SU-DHL-6 (cell line): ENCODE results near the gene C2orf81.

ENCODE experiments used
- H2AFZ ChIP-seq: fragments of 200-600 bp; sonication (generic); 2 replicates; pipeline ENCODE4 v1.6.1; 2014; ENCODE audit warnings: low read depth, mild to moderate bottlenecking, moderate library complexity, mixed read lengths, antibody characterized with exemption, low read length; ENCODE audit not compliant: severe bottlenecking
- H3F3A ChIP-seq: fragments of 200-600 bp; shearing (Covaris generic); 2 replicates; pipeline ENCODE4 v1.6.0; 2016; ENCODE audit warnings: antibody characterized with exemption, mild to moderate bottlenecking; ENCODE audit not compliant: insufficient read depth
- H3K27ac ChIP-seq: fragments of 200-600 bp; sonication (generic); 2 replicates; pipeline ENCODE4 v1.5.1; 2016; ENCODE audit warnings: low read depth, mild to moderate bottlenecking, low read length, moderate library complexity, mixed read lengths
- H3K27me3 ChIP-seq: fragments of 200-600 bp; sonication (generic), shearing (Covaris generic); 2 replicates; pipeline ENCODE4 v1.6.0; 2014; ENCODE audit warnings: mild to moderate bottlenecking, low read length
- H3K36me3 ChIP-seq: fragments of 200-600 bp; sonication (generic); 2 replicates; pipeline ENCODE4 v1.6.1; 2014; ENCODE audit warnings: mild to moderate bottlenecking, low read length, mixed read lengths
- H3K4me2 ChIP-seq: fragments of 300-600, 200-600 bp; shearing (Covaris generic), sonication (generic); 2 replicates; pipeline ENCODE4 v1.6.0; 2014; ENCODE audit warnings: low read length, low read depth, mild to moderate bottlenecking; ENCODE audit not compliant: poor library complexity, severe bottlenecking
- H3K4me3 ChIP-seq: fragments of 200-600 bp; sonication (generic); 2 replicates; pipeline ENCODE4 v1.5.1; 2014; ENCODE audit warnings: antibody characterized with exemption, low read length, mild to moderate bottlenecking, mixed read lengths; ENCODE audit not compliant: insufficient read depth, poor library complexity, severe bottlenecking
- H3K79me2 ChIP-seq: fragments of 200-600 bp; sonication (generic); 2 replicates; pipeline ENCODE4 v1.6.1; 2014; ENCODE audit warnings: mild to moderate bottlenecking, low read length, moderate library complexity; ENCODE audit not compliant: insufficient read depth
- H3K9ac ChIP-seq: fragments of 200-600 bp; sonication (generic); 2 replicates; pipeline ENCODE4 v1.7.0; 2014; ENCODE audit warnings: mild to moderate bottlenecking, low read length
- H3K9me2 ChIP-seq: fragments of 200-600 bp; sonication (generic); replicated peaks from 2 replicates; pipeline ENCODE4 v1.6.1; 2014; ENCODE audit warnings: low read length; ENCODE audit not compliant: insufficient read depth
- H3K9me3 ChIP-seq: fragments of 200-600 bp; sonication (generic); 2 replicates; pipeline ENCODE4 v1.6.1; 2014; ENCODE audit warnings: low read length, mixed read lengths; ENCODE audit not compliant: insufficient read depth
- H4K20me1 ChIP-seq: fragments of 200-600 bp; sonication (generic); 2 replicates; pipeline ENCODE4 v1.6.1; 2014; ENCODE audit warnings: low read depth, mild to moderate bottlenecking, antibody characterized with exemption, low read length, moderate library complexity, mixed read lengths
- EZH2phosphoT487 ChIP-seq: fragments of 200-600 bp; sonication (generic), shearing (Covaris generic); conservative IDR thresholded peaks from 2 replicates; pipeline ENCODE4 v1.6.1; 2018; ENCODE audit warnings: mild to moderate bottlenecking, antibody characterized with exemption, low read length, moderate library complexity, mixed read lengths
- TF ChIP-seq, protein P1 (sequence below): fragments of 200-600 bp; sonication (generic); IDR thresholded peaks from one replicate; pipeline ENCODE4 v1.5.1; 2017; ENCODE audit warnings: antibody characterized with exemption, mild to moderate bottlenecking, low read length, moderate library complexity; ENCODE audit not compliant: insufficient read depth, poor library complexity, severe bottlenecking

C2orf81 gene

DNA sequence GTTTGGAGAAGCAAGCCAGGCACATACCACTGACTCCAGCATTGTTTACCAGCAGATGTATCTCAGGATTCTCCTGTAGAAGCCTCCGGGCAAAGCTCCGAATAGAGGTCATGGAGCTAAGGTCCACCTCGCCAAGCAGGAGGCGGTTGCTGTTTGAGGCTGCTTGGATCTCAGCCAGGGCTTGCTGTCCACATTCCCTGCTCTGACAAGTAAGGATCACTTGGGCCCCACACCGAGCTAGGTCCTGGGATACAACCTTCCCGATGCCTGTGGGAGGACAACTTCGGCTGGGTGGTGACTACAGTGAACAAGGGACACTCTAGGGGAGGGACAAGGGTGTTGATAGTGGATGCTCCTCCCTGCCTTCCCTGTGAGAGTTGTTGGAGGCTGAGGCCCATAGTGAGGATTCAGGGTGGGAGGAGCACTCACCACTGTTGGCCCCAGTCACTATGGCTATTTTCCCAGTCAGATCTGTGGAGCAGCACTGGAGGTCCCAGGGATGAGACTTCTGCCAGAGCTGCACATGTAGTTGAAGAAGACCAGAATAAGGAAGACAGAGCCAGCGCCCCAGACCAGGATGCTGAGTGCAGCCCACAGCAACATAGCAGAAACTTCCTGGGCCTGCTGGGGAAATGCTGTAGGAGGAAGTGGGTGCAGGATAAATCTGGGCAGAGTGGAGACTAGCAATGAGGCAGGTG, 8.3 kb downstream of the C2orf81 start:
- Histone ChIP-seq H2AFZ (no peak overlapping the region), H3K9me2 (no peaks in the 10 kb centered on the region), H3K4me2 (no peak overlapping the region), H4K20me1 (no peaks in the 10 kb centered on the region), H3K36me3 (no peaks in the 10 kb centered on the region), H3K9ac (no peak overlapping the region), H3K9me3 (no peaks in the 10 kb centered on the region), H3K27me3 (no peaks in the 10 kb centered on the region), H3F3A (no peaks in the 10 kb centered on the region), H3K79me2 (no peaks in the 10 kb centered on the region), H3K27ac (no peak overlapping the region), H3K4me3 (no peak overlapping the region)
- TF ChIP-seq, protein P1, sequence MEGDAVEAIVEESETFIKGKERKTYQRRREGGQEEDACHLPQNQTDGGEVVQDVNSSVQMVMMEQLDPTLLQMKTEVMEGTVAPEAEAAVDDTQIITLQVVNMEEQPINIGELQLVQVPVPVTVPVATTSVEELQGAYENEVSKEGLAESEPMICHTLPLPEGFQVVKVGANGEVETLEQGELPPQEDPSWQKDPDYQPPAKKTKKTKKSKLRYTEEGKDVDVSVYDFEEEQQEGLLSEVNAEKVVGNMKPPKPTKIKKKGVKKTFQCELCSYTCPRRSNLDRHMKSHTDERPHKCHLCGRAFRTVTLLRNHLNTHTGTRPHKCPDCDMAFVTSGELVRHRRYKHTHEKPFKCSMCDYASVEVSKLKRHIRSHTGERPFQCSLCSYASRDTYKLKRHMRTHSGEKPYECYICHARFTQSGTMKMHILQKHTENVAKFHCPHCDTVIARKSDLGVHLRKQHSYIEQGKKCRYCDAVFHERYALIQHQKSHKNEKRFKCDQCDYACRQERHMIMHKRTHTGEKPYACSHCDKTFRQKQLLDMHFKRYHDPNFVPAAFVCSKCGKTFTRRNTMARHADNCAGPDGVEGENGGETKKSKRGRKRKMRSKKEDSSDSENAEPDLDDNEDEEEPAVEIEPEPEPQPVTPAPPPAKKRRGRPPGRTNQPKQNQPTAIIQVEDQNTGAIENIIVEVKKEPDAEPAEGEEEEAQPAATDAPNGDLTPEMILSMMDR, result no peak
- no peak for TF ChIP-seq EZH2phosphoT487

DNA sequence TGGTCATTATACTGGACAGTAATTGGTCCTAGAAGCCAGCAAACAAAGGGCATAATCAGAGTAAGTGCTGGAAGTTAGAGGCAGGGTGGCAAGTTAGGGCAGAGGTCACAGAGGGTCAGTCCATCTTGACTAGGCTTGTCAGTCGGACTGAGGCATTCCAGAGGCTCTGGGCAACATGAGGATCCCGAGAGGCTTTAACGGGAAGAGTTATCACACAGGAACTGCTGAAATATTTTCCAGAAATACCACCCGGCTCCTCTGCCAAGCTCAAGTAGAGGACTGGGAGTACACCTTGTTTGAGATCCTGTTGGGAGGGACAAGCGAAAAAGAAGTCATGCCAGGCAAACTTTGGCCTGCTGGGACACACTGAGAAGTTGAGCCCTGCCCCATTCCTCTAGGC, 13.7 kb downstream of the C2orf81 start:
- H3K79me2 ChIP-seq, result no peaks in the 10 kb centered on the region

DNA sequence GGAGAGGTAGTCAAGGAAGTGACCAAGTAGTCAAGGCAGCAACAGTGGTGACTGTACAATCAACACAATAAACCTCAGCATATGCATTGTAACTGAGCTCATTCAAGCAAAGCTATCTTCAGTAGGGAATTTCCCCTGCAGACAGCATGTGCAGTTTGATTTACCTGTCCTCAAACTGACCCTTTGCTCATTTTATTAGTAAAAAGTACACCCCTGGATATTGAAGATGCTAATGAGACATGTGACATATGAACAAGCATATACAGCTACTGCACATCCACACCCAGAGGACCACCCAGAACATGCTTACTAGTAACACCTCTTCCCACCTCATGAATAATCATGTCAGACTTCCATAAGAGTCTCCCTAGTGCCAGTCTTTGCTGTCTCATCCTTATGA, 15.4 kb downstream of the C2orf81 start:
- Histone ChIP-seq H3K36me3 (no peaks in the 10 kb centered on the region), H3K4me3 (no peak overlapping the region), H3F3A (no peaks in the 10 kb centered on the region), H3K27ac (no peak overlapping the region), H3K9me3 (no peaks in the 10 kb centered on the region), H2AFZ (no peak overlapping the region), H3K79me2 (no peaks in the 10 kb centered on the region), H3K4me2 (no peak overlapping the region), H3K9me2 (no peaks in the 10 kb centered on the region), H3K9ac (no peak overlapping the region), H4K20me1 (no peaks in the 10 kb centered on the region), H3K27me3 (no peaks in the 10 kb centered on the region)
- TF ChIP-seq, protein P1, result no peak
- no peak for TF ChIP-seq EZH2phosphoT487

More for the DNA sequence above, 13.7 kb downstream of the C2orf81 start:
- no peaks in the 10 kb centered on the region for H3F3A ChIP-seq
- H3K4me3 ChIP-seq, result no peak overlapping the region
- H3K4me2 ChIP-seq, result no peak overlapping the region
- no peak overlapping the region for H3K9ac ChIP-seq
- no peak overlapping the region for H3K27ac ChIP-seq
- no peaks in the 10 kb centered on the region for H3K36me3 ChIP-seq
- H3K27me3 ChIP-seq, result no peaks in the 10 kb centered on the region
- no peaks in the 10 kb centered on the region for H4K20me1 ChIP-seq
- TF ChIP-seq EZH2phosphoT487, result no peak
- TF ChIP-seq, protein P1, result no peak
- H3K9me2 ChIP-seq, result no peaks in the 10 kb centered on the region
- H3K9me3 ChIP-seq, result no peaks in the 10 kb centered on the region
- H2AFZ ChIP-seq, result no peak overlapping the region
